GM08714 (cell line): ENCODE measurements around the gene KLC1.
"Not testable (repeated sequence)": the region's sequence is repeated elsewhere in the genome, so short reads cannot be mapped to it uniquely, and the experiment has no call there.

Source experiments
- H3K4me3 ChIP-seq: fragments of 200-500 bp; sonication (Bioruptor generic); 2 replicates; pipeline ENCODE4 v1.5.1; 2014; ENCODE audit warnings: mild to moderate bottlenecking, low read length, inconsistent platforms
- ZNF274 ChIP-seq: IDR thresholded peaks from 2 replicates; pipeline ENCODE4 v1.6.1; 2012; ENCODE audit warnings: mild to moderate bottlenecking, low read depth, low read length

KLC1 gene

DNA sequence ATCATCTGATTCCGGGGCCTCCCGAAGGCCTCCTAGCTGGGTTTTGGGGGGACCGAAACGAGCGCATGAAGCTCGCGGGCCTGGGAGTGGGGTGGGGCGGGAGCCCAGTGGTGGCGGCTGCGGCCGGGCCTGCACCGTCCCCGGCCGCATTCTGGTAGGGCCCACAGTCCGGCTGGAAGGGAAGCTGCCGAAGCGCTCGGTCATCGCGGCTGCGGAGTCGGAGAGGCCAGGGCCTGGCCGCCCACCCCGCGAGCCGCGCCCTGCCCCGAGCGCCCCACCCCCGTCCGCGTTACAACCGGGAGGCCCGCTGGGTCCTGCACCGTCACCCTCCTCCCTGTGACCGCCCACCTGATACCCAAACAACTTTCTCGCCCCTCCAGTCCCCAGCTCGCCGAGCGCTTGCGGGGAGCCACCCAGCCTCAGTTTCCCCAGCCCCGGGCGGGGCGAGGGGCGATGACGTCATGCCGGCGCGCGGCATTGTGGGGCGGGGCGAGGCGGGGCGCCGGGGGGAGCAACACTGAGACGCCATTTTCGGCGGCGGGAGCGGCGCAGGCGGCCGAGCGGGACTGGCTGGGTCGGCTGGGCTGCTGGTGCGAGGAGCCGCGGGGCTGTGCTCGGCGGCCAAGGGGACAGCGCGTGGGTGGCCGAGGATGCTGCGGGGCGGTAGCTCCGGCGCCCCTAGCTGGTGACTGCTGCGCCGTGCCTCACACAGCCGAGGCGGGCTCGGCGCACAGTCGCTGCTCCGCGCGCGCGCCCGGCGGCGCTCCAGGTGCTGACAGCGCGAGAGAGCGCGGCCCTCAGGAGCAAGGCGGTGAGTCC lies at the start of gene KLC1:
Gene KLC1 (plus strand): TSS at position 528 of the 819 bp plus-strand sequence. CDS start 25,354 bp downstream, outside the sequence.
- no peak for TF ChIP-seq ZNF274
- peak within 1 kb of the TSS; percentile 94 for H3K4me3 ChIP-seq

DNA sequence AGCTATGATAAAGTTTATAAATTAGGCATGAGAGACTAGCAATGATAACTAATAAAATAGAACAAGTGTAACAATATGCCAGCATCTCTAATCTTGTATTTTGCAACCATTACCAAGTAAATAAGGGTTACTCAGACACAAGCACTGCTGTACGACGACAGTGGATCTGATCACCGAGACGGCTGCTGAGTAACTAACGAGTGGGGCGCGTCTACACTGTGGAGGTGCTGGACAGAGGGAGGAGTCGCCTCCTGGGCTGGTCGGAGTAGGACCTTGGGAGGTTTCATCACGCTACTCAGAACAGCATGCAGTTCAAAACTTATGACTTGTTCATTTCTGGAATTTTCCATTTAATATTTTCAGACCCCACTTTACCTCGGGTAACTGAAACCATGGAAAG lies 47.8 kb upstream of the KLC1 start:
- no peak for TF ChIP-seq ZNF274
- H3K4me3 ChIP-seq = no peak overlapping the region

DNA sequence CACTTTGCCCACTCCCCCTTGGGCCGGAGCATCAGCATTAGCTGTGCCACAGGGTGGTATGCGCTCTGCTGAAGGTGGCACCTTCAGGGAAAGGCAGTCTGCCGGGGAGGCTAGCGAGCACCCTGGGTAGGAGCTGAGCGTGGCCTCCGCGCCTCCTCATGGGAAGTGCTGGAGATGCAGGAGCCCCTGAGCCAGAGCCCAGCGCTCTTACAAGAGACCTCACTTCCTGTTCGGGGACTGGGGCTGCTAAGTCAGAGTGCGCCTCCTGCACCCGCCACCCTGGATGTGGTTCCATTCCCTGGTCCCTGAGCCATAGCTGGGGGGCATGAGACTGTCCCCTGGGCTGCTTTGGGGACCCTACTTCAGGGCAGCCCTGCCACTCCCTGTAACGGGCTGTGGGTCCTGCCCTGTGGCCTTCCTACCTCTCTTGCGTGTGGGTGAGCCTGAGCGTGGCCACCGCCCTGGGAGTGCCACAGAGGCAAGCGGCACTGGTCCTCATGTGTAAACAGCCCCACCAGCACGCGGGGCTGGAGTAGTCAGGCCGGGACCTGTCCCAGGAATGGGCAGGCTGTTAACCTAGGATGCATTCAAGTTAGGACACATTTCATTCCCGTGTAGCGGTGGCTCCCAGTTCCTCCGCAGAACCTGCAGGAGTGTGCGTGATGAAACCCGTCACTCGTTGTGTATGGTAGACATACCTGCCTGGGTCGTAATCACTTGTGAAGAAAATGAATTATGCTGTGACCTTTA lies 46.9 kb upstream of the KLC1 start:
- no peak overlapping the region for H3K4me3 ChIP-seq
- no peak for TF ChIP-seq ZNF274

DNA sequence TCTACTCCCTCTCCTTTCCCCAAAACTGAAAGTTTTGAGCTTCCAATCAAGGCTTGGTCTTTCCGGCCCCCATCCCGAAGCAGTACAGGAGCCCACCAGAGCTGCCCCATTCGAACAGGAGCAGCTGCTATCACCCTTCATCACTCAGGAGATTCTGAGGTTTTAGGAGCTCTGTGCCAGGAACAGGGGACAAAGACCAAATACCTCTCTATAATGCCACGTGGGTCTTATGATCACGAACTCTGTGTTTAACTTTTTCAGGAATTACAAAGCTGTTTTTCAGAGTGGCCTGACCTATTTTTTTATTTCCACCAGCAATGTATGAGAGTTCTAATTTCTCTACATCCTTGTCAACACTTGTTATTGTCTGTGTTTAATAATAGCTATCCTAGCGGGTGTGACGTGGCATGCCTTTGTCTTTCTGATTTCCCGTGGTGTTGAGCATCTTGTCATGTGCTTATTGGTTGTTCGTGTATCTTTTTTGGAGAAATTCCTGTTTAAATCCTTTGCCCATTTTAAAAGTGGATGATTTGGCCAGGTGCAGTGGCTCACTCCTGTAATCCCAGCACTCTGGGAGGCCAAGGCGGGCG lies 44.6 kb upstream of the KLC1 start:
- TF ChIP-seq ZNF274 = no peak
- no peak overlapping the region for H3K4me3 ChIP-seq

DNA sequence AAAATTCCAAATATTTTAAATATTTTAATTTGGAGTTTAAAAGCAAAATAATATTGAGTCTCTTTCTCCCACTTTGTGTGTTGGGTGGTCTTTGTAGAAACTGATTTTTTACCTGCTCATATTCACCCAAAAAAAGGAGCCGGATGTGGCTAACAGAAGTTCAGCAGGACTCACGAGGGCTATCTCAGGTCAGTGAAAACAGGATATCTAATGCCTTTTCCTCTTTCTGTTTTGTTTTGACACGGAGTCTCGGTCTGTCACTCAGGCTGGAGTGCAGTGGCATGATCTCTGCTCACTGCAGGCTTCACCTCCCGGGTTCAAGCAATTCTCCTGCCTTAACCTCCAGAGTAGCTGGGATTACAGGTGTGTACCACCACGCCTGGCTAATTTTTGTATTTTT lies 35.4 kb upstream of the KLC1 start:
- no peak for TF ChIP-seq ZNF274
- H3K4me3 ChIP-seq = no peak overlapping the region

DNA sequence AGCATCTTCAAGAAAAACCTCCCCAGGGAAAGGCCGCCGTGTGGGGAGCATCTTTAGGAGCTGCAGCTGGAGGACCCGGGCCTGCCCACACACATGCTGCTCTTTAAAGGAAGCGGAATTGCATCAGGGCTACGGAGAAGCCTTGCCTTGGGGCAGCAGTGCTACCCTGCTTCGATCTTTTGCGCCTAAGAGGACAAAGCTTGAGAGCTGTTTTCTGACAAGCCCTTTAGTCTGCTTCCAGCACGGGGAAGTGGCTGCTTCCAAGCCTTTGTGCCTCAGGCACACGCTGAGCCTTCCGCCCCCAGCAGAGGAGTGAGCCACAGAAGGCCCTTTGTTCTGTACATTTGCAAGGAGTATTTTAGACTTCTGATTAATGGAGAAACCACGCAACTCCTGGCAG lies 34.7 kb upstream of the KLC1 start:
- TF ChIP-seq ZNF274 = no peak
- no peak overlapping the region for H3K4me3 ChIP-seq

DNA sequence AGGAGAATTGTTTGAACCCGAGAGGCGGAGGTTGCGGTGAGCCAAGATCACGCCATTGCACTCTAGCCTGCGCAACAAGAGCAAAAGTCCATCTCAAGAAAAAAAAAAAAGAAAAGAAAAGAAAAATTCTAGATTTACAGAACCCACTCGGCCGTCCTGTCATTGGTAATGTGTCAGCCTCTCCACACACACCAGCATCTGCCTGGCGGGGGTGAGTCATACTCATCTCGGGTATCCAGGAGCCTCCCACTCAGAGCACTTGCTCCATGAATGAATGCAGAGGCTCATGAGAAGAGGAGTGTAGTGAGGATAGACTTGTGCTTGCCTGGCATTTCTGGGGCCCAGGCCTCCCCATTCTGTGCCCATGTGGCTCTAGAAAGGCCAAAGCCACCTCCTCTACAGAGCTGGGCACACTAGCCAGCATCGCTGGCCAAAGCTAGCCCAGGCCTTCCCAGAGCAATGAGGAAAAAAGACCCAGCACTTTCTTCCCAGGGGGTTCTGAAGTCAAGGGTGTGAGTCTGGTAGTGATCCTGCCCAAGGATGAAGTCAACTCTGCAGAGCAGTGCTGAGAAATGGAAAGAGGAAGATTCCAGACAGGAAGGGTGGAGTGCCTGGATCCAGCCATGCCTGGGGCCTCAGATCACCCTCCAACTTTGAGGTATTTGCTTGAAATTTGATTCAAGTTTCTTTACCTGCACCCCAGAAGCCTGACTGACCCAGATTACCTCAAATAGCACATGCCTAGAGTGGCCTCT lies 31.2 kb upstream of the KLC1 start:
- TF ChIP-seq ZNF274 = no peak
- no peak overlapping the region for H3K4me3 ChIP-seq

DNA sequence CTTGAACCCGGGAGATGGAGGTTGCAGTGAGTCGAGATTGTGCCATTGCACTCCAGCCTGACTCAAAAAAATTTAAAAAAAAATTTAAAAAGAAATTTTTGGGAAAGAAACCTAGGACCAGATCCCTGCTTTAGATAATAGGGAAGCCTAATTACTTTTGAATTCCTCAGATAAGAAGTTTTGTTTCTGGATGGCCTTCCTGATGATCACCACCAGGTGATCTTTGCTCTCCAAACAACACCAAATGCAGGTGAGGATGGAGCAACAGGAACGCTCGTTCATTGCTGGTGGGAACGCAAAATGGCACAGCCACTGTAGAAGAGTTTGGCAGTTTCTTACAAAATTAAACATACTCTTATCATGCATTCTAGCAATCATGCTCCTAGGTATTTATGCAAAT lies 28.5 kb upstream of the KLC1 start:
- no peak for TF ChIP-seq ZNF274
- no peak overlapping the region for H3K4me3 ChIP-seq

DNA sequence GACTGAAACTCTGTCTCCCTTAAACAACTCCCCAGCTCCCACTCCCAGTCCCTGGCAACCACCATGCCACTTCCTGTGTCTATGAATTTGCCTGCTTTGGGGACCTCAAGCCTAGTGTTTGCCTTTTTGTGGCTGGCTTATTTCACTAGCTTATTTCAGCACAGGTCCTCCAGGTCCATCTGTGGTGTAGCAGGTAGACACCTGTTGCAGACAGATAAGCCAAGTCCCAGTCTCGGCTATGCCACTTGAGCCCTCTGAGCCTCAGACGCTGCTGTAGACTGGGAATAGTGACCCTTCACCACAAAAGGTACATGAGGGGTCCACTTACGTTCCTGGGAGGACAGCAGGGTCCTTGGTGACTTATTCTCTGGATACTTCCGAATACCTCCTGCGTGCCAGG lies 24.4 kb upstream of the KLC1 start:
- no peak overlapping the region for H3K4me3 ChIP-seq
- TF ChIP-seq ZNF274 = no peak

DNA sequence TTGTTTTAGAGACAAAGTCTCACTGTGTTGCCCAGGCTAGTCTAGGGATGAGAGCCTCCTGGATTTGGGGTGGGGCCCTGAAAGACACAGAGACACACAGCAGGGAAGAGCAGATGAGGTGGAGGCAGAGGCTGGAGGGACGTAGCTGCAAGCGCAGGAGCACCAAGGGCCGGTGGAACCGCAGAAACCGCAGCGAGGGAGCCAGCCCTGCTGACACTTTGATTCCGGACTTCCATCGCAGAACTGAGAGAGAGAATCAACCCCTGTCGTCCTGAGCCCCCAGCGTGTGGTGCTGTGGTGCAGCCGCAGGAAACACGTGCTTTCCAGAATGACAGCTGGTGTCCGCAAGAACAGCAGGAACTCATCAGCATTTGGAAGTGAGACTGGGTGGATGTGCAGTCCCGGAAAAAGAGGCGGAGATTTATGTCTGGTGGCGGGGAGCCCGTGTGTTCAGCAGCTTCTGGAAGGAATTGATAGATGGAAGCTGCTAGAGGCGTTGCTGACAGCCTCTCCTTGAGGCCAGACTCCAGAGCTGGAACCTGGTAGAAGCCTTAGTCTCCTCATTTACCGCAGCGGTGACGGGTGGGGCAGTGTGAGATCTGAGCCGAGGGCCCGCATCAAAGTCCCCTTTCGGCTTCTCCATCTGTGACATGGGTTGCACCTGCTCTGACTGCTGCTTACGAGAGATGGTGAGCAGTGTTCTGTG lies 21.9 kb upstream of the KLC1 start:
- TF ChIP-seq ZNF274 = no peak
- peak overlapping the region; percentile 17; the same call in 1 of the 2 replicates for H3K4me3 ChIP-seq

DNA sequence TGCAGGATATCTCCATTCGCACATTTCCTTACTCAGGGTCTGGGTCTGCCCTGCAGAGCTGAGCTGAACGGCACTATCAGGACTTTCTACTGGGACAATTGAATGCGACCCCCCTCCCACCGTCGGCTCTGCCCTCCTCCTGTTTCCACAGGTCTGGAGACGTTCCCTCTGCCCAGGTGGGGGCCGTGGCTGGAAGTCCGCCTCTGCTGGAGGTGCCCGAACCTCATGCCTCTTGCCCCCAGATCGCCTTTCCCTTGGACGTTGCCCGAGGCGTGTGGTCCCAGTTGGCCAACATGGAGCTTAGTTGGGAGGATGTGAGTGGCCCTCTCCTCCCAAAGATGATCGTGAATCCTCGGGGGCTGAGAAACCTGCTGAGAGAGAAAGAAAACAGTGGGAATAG lies 21.2 kb upstream of the KLC1 start:
- H3K4me3 ChIP-seq = no peak overlapping the region; the same call in 1 of the 2 replicates
- TF ChIP-seq ZNF274 = no peak

DNA sequence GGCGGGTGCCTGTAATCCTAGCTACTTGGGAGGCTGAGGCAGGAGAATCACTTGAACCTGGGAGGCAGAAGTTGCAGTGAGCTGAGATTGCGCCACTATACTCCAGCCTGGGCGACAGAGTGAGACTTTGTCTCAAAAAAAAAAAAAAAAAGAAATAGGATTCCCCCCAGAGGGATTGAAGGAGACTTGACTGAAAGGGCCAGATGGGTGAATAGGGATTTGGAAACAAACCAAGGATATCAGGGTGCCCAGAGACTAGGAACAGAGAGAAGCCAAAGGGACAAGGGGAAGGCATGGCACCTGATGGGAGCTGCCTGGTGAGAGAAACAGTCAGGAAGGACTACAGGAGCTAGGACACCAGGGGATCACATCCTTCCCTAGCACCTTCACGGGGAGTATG lies 19.9 kb upstream of the KLC1 start:
- not testable (repeated sequence) for H3K4me3 ChIP-seq

DNA sequence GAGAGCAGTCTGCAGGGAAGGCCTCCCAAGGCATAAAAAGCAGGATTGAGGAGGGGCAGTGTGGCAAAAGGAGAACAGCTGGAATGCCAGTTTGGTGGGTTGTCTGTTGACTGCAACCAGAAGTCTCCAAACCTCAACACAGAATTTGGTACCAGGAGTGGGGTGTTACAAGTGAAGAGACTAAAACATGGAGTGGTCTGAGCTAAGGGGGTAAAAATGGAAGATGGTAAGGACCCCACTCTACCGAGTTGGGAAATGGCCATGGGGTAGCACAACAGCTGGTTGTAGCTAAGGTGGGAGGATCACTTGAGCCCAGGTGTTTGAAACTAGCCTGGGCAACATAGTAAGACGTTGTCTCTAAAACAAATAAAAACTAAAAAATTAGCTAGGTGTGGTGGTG lies 17.8 kb upstream of the KLC1 start:
- H3K4me3 ChIP-seq = no peak overlapping the region
- TF ChIP-seq ZNF274 = no peak

DNA sequence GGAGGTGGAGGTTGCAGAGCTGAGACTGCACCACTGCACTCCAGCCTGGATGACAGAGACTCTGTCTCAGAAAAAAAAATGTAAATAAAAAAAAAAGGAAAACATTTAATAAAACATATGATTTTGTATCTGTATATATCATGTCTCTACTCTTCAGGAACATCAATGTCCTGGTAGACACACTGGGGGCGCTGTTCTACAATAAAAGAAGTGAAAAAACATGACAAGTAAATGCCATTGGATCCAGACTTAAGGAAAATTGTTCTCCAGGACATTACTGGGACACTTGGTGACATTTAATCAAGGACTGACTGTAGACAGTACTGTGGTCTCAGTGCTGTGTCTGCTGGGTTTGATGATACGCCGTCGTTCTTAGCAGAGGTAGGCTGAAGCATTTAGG lies 15.5 kb upstream of the KLC1 start:
- TF ChIP-seq ZNF274 = no peak

More for the DNA sequence above, 15.5 kb upstream of the KLC1 start:
- H3K4me3 ChIP-seq = no peak overlapping the region
